NT2/D1 (cell line): Measurements from ENCODE around the gene LDLRAD4.

Source experiments
- DNase-seq: peaks from one replicate; pipeline ENCODE4 v3.0.0-alpha.2; 2011; ENCODE audit warnings: low read depth, low spot score
- H3K27me3 ChIP-seq: 2 replicates; pipeline ENCODE4 v1.6.0; 2011; ENCODE audit warnings: mild to moderate bottlenecking; ENCODE audit not compliant: insufficient read length, insufficient read depth
- H3K36me3 ChIP-seq: 2 replicates; pipeline ENCODE4 v1.6.1; 2011; ENCODE audit warnings: mild to moderate bottlenecking, low read length, mixed read lengths; ENCODE audit not compliant: insufficient read depth, insufficient read length
- H3K4me1 ChIP-seq: 2 replicates; pipeline ENCODE4 v1.5.1; 2011; ENCODE audit not compliant: insufficient read depth, insufficient read length
- H3K4me3 ChIP-seq: 2 replicates; pipeline ENCODE4 v1.5.1; 2011; ENCODE audit warnings: low read depth; ENCODE audit not compliant: insufficient read length
- H3K9ac ChIP-seq: 2 replicates; pipeline ENCODE4 v1.6.0; 2011; ENCODE audit warnings: low read depth; ENCODE audit not compliant: insufficient read length
- H3K9me3 ChIP-seq: 2 replicates; pipeline ENCODE4 v1.5.1; 2011; ENCODE audit warnings: mild to moderate bottlenecking, low read length; ENCODE audit not compliant: insufficient read depth
- SUZ12 ChIP-seq: IDR thresholded peaks from 2 replicates; pipeline ENCODE4 v1.6.1; 2011; ENCODE audit not compliant: insufficient read length, insufficient read depth; ENCODE audit errors: extremely low read depth
- YY1 ChIP-seq: IDR thresholded peaks from 2 replicates; pipeline ENCODE4 v1.6.1; 2011; ENCODE audit not compliant: insufficient read length, insufficient read depth
- ZNF274 ChIP-seq: IDR thresholded peaks from 2 replicates; pipeline ENCODE4 v1.6.1; 2011; ENCODE audit warnings: mild to moderate bottlenecking, low read depth, low read length

The LDLRAD4 gene

GRCh38 chr18:13463526-13464210, 245.1 kb downstream of the LDLRAD4 start:
- Histone ChIP-seq H3K4me3 (no peak overlapping the region), H3K4me1 (peaks cover 2% of the 10 kb centered on the region), H3K36me3 (no peaks in the 10 kb centered on the region), H3K9ac (no peak overlapping the region), H3K9me3 (peaks cover under 1% of the 10 kb centered on the region; the same call in 1 of the 2 replicates), H3K27me3 (no peaks in the 10 kb centered on the region)
- DNase-seq = no peak
- TF ChIP-seq YY1 (no peak), SUZ12 (no peak), ZNF274 (no peak)

DNA sequence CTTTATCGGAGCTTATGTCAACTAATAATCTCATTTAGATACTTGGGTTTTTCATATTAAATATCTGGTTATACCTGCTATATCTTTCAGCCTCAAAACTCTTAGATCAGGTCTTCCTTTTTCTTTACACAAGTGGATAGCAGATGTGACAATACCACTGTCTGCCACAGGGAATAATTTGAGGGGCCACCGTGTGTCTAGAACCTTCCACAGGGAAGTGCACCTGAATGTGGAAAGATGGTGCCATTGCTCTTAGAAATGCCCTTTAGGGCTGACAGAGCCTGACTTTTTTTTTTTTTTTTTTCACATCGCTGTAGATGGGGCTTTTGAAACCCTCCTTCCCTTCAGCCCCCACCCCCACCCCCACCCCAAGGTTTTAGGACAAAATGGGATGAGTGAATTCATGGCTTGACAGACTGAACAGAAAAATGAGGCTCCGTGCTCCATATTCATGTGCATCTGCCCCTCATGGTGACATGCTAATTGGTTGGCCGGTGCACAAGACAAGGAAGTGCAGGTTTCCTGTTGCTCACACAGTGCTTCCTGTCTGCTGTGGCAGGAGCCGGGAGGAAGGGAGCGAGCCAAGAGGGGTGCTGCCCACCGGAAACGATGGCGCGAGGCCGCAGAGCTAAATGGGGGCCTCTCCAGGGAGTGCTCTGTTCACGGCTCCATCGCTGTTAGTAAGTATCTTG, 246.0 kb downstream of the LDLRAD4 start:
- TF ChIP-seq YY1 (no peak), SUZ12 (no peak), ZNF274 (no peak)
- Histone ChIP-seq H3K9ac (no peak overlapping the region), H3K4me3 (no peak overlapping the region), H3K27me3 (no peaks in the 10 kb centered on the region), H3K4me1 (peaks cover 2% of the 10 kb centered on the region), H3K36me3 (no peaks in the 10 kb centered on the region), H3K9me3 (no peaks in the 10 kb centered on the region; the same call in 1 of the 2 replicates)
- no peak for DNase-seq

DNA sequence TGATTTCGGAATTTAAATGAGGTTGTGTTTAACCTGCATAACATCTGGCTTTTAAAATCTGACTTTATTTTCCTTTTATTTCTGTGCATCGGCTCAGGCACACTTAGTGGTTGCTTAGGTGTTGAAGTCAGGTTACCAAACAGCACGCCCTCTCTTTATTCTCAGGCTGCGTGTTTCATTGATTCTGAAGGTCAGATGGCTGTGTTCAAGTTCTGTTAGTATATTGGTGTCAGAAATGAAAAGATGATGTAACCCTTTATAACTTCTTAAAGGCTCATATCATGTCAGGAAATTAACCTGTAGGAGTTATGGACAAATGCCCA, 246.5 kb downstream of the LDLRAD4 start:
- Histone ChIP-seq H3K4me3 (no peak overlapping the region), H3K27me3 (no peaks in the 10 kb centered on the region), H3K9ac (no peak overlapping the region), H3K9me3 (no peaks in the 10 kb centered on the region; the same call in 1 of the 2 replicates), H3K4me1 (peaks cover 2% of the 10 kb centered on the region), H3K36me3 (no peaks in the 10 kb centered on the region)
- DNase-seq = no peak
- TF ChIP-seq ZNF274 = no peak
- TF ChIP-seq YY1 = no peak
- no peak for TF ChIP-seq SUZ12

- Histone ChIP-seq H3K36me3 (no peaks in the 10 kb centered on the region), H3K9ac (no peak overlapping the region)
- DNase-seq = no peak
These were observed 246.9 kb downstream of the LDLRAD4 start for GRCh38 chr18:13465476-13465875.

DNA sequence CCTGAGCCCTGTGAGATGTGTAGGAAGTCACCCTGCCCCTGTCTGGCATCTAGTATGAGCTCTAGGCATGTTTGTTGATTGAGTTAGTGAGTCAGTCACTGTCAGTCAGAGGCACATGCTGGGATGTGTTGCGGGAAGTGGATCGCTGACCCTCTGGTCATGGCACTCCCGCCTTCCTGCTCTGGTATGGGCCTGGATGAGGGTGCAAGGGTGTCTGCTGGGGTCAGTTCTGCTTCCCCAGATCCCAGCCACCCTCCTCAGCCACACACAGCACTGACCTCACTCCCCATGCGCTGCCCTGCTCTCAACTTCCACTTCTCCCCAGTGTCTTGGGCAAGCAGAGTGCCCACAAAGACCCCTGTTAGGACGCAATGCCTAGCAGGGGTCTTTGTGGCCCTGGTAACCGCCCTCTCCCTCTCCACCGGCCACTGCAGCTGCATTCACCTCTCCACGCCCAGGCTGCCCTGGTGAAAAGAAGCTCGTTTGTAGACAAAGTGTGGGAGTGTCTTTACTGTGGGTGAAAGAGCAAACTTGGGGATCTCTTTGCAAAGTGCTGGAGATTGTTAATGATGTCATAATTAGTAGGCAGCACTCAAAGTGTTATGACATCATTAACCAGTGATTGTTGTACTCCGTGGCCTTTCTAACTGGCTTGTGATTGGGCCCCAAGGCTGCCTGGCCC, 252.1 kb downstream of the LDLRAD4 start:
- peak overlapping the region; percentile 32 for H3K9ac ChIP-seq
- DNase-seq = no peak
- no peak overlapping the region for H3K4me3 ChIP-seq
- TF ChIP-seq ZNF274 (no peak), SUZ12 (no peak), YY1 (no peak)
- no peaks in the 10 kb centered on the region for H3K27me3 ChIP-seq
- H3K4me1 ChIP-seq = peaks cover 18% of the 10 kb centered on the region
- H3K36me3 ChIP-seq = no peaks in the 10 kb centered on the region
- no peaks in the 10 kb centered on the region; the same call in 1 of the 2 replicates for H3K9me3 ChIP-seq

More at GRCh38 chr18:13465476-13465875, 246.9 kb downstream of the LDLRAD4 start:
- H3K27me3 ChIP-seq = no peaks in the 10 kb centered on the region
- no peak for TF ChIP-seq ZNF274
- TF ChIP-seq YY1 = no peak
- H3K4me3 ChIP-seq = no peak overlapping the region
- H3K9me3 ChIP-seq = no peaks in the 10 kb centered on the region; the same call in 1 of the 2 replicates
- peaks cover 6% of the 10 kb centered on the region for H3K4me1 ChIP-seq

- DNase-seq = no peak
- H3K36me3 ChIP-seq = no peaks in the 10 kb centered on the region
- TF ChIP-seq ZNF274 (no peak), YY1 (no peak)
These were observed 252.8 kb downstream of the LDLRAD4 start for GRCh38 chr18:13471198-13471845.

More at GRCh38 chr18:13471198-13471845, 252.8 kb downstream of the LDLRAD4 start:
- H3K9ac ChIP-seq = no peak overlapping the region
- H3K9me3 ChIP-seq = no peaks in the 10 kb centered on the region; the same call in 1 of the 2 replicates
- peaks cover 18% of the 10 kb centered on the region for H3K4me1 ChIP-seq
- H3K27me3 ChIP-seq = no peaks in the 10 kb centered on the region
- no peak overlapping the region for H3K4me3 ChIP-seq
